GM12892 (cell line): ENCODE results near the gene PDE7B.

Experiments used
- POLR2A ChIP-seq: IDR thresholded peaks from 2 replicates; pipeline ENCODE4 v1.6.1; 2011; ENCODE audit warnings: low read depth, low read length, control low read depth
- POLR2AphosphoS5 ChIP-seq: IDR thresholded peaks from 2 replicates; pipeline ENCODE4 v1.6.1; 2011; ENCODE audit warnings: low read depth, low read length, control low read depth
- TAF1 ChIP-seq: IDR thresholded peaks from 2 replicates; pipeline ENCODE4 v1.6.1; 2011; ENCODE audit warnings: low read depth, mild to moderate bottlenecking, control low read depth, low read length, borderline replicate concordance

DNA sequence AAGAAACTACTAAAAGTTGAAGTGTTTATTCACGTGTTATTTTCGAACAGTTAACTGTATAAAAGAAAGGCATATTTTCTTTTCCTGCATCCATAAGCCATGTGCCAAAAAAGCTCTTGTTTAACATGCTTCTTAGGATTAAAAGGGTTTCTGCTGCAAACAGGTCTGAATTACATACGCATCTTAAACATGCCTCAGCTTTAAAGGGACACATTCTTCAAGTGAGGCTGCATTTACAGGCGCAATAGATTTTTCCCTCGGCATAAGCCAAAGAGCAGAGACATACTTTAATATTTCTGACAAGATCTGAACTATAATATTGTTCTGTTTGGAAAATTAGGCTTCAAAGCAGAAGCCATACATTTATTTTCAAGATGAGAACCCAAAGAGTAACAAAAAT is 39.4 kb downstream of the PDE7B start:
- TF ChIP-seq TAF1 (no peak), POLR2AphosphoS5 (no peak), POLR2A (no peak)
